HG02943 (cell line): Measurements from ENCODE around the gene C22orf42.
"Not testable (repeated sequence)": the region's sequence is repeated elsewhere in the genome, so short reads cannot be mapped to it uniquely, and the experiment has no call there.

Source experiments
- ATAC-seq: cut with Tn5 transposase; IDR thresholded peaks from one replicate; pipeline ENCODE4 v1.9.1; 2021; ENCODE audit warnings: mild to moderate bottlenecking, low read depth, moderate library complexity; ENCODE audit not compliant: unreplicated experiment

C22orf42 gene

DNA sequence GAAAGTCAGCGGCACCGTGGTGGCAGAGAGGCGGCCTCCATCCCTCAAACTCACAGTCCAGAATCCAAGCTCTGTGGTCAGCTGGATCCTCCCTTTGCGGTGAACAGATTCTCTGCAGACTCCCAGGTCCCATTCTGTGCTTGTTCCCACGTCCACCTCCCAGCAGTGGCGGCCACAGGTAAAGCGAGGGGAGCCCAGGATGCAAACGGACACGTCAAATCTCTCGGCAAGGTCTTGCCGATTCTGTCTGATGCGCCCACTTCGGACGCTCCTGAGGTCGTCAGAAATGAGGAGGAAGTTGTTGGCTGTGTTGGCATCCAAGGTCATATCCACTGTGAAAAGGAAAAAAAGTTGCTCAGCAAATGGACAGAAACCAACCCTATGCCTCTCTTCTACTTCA is 31.9 kb upstream of the C22orf42 start:
- ATAC-seq, result not testable (repeated sequence)

DNA sequence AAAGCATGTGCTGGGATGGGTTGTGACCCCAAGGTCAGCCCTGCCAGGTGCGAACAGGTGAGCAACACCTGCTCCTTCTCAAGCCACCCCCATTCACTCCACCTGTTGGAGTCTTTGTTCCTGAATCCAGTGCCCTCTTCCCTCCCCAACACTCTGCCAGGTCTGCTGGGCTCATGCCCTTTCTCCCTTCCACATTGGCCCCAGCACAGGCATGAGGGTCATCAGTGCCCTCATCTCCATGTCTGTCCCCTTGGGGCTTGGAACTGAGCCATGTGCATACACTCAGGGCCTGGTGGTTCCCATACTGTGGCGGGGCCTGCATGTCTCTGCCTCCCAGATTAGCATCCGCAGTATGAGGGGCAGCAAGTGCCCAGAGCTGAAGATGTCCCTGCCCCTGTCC is 26.7 kb upstream of the C22orf42 start:
- ATAC-seq, result no peak

DNA sequence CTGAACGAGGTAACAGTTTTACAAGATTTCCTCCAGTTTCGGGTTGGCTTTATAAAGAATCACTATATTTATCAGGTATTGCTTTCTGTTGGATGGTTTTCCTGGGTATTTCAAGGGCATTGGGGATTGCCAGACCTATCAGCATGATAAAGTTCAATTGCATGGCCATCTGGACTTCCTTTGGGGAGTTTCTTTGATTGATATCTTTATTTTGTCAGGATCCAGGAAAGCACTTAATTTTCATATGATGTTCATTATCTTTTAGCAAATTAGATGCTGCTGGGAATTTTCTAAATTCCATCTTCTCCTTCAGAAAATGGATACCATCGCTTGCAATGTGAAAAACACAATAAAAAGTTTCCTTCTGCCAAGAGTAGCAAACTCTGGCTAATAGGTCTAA is 24.5 kb upstream of the C22orf42 start:
- ATAC-seq, result no peak

DNA sequence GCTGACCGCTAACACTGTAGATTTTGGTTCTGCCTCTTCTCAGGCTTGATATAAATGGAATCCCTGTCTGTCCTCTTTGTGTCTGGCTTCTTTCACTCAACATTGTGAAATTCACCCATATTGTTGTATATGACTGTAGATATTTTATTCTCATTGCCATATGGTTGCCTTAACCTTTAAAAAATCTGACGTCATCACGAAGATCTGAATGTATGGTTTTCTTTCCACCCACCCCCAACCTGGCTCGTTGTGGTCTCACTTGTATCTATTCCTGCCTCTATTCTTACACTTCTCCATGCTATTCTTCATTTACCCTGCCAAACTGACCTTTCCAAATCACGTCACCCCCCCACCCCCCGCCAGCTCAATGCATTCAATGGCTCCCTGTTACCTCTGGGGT is 21.9 kb upstream of the C22orf42 start:
- no peak for ATAC-seq

DNA sequence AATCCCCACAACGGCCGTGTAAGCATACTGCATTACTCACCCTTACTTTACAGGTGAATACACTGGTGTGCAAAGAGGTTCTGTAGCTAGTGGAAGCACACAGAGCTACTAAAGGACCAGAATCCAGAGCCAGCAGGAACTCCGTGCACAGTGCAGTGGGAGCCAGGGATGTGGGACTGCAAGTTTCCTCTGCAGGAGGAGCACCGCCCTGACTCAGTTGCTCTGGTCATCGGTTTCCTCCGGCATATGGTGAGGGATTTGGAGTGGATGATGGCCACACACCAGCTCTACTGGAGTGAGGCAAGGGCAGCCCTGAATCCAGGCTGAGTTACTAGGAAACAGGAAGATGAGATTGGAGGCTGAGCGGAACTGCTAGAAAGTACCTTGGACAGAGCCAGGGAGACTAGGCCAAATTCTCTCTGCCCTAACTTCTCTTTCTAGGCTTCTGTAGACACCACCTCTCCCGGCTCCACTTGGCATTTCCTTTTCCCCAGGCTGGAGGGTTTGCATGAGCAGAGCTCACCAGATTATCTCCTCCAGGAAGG is 18.2 kb upstream of the C22orf42 start:
- ATAC-seq, result no peak

DNA sequence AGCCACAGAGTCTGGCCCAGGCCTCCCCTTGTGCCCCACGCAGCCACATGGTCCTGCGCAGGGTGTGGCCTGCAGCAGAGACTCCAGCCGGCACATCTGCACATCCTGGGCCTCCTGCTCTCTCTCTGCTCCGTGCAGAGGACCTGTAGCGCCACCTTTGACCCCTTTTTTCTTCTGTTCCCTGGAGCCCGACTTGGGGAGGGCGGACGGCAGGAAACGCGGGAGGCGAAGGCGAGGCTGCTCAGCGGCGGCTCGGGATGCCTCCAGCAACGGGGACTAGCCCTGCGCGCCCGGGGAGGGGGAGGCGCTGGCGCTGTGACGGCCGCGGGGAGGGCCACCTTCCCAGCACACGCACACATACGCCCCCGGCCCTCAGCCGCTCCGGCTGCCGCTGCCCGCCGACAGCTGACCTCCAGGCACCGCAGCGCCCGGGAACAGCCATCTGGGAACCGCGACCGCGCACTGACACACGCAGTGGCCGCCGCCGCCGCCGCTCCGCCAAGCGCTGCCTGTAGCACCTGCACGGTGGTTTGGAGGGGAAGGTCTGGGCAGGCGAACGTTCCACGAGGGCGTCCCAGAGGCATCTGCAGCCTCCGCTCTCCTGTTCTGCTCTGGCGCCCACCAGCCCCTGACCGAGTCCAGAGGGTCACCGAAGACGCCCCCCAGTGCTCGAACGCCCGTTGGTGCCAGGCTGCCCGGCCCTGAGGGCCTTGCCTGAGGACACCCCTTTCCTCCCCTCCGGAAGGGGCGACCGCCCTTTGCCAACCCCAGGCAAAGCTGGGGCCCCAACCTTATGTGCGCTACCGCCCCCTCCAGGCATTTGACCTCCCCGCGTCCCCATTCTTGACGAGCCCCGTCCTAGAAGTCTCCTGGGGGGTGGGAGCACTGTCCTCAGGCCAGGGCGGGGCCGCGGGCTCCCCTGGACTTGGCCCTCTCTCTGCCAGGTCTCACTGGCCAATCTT is 16.9 kb upstream of the C22orf42 start:
- no peak for ATAC-seq

DNA sequence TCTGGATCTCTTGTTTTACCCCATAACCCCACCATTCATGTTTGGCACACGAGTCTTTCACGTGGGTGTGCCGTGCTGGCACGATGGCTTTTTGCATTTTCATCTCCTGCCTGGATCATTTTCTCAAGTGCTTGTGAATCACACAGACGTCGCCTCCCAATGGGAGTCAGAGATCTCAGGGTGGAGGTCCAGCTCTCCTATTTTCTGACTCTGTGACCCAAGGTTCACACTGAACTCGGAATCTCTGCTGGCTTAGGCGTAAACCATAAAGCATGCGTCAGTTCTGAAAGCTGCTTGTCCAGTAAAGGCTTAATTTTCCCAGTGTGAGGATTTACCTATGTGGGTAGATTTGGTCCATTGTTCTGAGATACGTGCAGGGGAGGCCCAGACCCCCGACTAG is 16.0 kb upstream of the C22orf42 start:
- ATAC-seq, result no peak

DNA sequence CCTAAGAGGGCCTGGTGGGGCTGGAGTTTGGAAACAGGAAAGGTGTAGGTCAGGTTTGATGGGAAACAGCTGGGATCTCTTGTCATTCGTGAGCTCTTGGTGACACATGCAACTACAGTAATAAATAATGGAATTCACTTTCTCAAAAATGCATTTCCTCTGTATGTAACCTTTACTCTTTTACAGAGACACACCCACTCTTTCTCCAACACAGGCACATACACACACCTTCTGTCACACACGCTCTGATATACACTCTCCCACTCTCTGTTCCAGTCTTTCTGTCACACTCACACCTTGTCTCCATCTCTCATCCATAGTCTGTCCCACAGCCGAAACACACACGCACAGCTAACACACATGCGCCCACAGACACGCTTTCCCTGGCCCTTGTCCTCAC is 6.6 kb upstream of the C22orf42 start:
- ATAC-seq, result no peak

DNA sequence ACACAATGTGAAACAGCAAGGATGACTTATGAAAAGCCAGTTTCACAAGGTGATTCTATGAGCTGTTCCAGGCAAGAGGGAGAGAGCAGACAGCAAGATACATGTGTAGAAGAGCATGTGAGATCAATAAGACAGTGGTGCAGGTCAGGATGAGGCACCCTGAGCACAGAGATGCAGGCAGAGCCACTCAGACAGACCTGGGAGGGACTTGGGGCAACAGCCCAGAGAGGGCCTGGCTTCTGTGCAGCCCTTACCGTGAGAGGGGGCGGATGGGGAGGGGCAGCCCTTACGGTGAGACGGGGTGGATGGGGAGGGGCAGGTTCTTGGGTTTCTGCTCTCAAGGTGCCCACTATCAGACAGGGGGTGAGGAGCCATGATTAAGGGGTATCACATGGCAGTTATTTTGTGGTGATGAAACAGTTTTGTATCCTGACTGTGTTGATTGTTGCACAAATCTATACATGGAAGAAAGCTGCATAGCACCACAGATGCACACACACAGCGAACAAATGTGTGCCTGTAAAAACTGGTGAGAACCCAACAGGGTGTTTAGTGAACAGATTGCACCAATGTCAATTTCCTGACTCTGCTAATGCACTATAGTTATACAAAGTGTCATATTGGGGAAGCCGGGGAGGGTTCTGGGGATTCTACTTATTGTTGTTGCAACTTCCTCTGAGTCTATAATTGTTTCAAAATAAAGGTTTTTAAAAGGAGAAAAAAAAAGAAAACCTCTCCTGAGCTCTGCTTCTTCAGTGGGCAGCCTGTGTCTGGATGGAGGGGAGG is 5.2 kb upstream of the C22orf42 start:
- ATAC-seq, result no peak

DNA sequence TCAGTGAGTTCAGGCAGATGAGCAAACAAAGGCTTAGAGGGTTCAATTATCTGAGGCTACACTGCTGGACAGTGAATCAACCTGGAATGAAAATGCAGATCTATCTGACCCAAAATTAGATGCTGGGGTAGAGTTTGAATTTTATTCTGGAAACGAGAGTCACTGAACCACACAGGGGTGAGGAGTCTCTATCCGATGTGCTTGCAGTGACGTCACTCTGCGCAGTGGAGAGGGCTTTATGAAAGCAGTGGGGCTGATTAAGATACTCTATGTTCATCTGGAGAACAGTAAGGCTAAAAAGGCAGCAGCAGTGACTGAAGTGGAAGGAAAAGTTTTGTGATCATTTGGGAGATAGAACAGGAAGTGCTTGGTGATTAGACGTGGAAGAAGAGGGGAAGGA is 1.3 kb upstream of the C22orf42 start:
- not testable (repeated sequence) for ATAC-seq

DNA sequence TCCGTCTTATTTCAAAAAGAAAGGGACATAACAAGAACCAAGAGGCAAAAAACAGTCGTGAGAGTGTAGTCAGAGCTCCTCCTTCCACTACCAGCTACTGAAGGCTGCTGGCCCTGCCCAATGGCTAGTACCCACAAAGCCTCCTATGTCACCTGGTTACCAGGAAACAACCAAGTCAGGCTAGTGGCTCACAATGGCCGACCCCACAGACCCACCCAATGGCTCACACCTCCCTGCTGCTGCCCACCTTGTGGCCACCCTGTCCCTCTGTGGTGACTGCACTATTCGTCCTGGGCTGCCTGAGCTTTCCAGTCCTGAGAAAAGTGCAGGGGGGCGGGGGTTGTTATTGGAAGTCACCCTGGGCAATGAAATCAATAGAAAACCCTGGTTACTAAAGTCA is 1.5 kb downstream of the C22orf42 start:
- not testable (repeated sequence) for ATAC-seq

DNA sequence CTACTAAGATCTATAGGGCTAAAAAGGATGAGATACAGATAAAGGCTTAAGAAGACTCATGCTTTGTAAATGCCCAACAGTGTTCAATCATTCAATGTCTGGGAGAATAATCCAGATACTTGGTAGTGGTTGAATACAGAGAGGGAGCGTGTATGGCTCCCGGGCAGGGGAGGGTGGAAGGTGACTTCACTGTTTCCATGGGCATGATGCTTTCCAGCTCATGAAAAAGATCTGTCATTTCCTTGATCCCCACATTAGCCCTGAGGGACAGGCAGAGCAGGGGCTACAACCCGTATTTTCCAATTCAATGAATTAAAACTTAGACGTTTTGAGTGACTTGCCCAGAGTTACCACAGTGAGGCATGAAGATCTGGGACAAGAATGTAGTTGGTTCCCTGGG is 4.4 kb downstream of the C22orf42 start:
- not testable (repeated sequence) for ATAC-seq

DNA sequence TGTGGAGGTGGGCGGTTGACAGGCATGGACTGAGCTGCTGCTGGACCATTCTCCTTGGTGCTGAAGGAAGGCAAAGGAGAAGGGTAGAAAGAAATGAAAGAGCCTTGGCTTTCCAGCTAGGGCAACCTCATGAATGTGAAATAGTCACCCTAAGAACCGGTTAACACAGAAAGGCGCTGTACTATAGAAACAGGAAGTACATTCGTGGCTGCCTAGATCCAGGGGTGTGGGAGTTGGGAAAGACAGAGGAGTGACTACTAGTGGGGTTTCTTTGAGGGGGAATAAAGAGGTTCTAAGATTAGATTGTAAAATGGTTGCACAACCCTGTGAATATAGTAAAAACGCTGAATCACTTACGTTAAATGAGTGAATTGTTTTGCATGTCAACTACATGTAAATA is 7.5 kb downstream of the C22orf42 start:
- ATAC-seq, result not testable (repeated sequence)

DNA sequence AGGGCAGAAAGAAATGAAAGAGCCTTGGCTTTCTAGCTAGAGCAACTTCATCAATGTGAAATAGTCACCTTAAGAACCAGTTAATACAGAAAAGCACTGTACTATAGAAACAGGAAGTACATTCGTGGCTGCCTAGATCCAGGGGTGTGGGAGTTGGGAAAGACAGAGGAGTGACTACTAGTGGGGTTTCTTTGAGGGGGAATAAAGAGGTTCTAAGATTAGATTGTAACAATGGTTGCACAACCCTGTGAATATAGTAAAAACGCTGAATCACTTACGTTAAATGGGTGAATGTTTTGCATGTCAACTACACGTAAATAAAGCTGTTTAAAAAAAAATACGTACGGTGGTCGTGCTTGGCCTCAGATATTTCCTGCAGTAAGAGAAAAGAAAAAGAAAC is 8.5 kb downstream of the C22orf42 start:
- ATAC-seq, result not testable (repeated sequence)

DNA sequence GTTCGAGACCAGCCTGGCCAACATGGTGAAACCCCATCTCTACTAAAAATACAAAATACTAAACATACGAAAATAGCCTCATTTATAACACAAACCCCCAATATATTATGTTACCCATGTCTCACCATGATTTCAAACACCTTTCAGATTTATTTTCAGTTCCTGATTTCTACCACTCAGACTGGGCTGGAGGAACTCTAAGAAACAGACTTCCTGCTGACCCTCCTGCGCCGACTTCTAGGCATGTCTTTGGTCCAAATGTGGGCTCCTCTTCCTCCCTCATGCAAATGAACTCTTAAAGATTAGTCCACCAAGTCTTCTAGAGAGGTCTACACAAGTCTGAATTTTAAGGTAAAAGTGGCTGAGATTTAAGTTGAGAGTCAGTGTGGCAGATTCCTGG is 10.7 kb downstream of the C22orf42 start:
- not testable (repeated sequence) for ATAC-seq

DNA sequence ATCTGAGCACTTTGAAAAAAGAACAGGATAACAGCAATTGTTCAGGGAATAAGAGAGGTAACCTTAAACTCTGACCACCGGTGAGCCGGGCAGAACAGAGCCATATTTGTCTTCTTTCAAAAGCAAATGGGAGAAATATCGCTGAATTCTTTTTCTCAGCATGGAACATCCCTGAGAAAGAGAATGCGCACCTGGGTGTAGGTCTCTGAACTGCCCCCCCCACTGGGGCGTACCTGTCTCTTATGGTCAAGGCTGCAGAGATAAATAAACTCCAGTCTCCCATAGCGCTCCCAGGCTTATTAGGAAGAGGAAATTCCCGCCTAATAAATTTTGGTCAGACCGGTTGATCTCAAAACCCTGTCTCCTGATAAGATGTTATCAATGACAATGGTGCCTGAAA is 12.0 kb downstream of the C22orf42 start:
- not testable (repeated sequence) for ATAC-seq

DNA sequence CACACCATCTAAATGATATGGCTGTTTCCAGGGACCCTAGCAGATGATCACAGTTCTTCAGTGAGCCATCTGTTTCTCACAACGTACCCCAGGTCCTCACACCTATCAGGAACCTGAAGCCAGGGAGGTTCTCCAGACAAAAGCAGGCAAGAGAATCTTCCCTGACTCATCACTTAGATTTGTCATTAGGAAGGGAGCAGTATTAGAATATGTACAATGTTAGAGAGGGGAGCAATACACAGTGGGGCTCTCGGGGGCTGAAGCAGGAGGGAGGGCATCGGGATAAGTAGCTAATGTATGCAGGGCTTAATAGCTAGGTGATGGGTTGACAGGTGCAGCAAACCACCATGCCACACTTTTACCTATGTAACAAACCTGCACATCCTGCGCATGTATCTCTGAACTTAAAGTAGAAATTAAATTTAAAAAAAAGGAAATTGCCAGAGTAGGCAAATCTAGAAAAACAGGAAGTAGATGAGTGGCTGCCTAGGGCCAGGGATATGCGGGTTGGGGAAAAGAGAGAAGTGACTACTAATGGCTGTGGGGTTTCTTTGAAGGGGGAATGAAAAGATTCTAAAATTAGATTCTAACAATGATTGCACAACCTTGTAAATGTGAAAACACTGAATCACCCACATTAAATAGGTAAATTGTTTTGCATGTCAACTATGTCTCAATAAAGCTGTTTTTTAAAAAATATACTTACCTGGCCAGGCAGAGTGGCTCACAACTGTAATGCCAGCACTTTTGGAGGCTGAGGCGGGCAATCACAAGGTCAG is 14.4 kb downstream of the C22orf42 start:
- ATAC-seq, result no peak

DNA sequence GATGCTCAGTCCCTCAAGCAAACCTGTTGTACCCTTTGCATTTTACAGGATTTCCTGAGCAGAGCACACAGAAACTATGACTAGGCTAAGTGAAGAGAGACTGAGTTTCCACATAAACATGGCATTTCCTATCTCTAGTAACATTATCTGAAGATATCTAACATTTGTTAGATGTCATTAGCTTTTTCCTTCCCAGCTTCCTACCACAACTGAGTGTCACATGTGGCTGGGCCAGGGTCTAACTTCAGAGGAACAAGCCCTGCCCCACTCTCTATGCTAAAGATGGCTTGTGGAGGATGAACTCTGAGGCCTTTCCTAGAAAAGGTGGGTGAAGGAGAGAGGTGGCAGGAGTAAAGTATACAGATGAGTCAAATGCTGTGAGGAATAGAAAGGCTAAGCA is 16.5 kb downstream of the C22orf42 start:
- ATAC-seq, result no peak

DNA sequence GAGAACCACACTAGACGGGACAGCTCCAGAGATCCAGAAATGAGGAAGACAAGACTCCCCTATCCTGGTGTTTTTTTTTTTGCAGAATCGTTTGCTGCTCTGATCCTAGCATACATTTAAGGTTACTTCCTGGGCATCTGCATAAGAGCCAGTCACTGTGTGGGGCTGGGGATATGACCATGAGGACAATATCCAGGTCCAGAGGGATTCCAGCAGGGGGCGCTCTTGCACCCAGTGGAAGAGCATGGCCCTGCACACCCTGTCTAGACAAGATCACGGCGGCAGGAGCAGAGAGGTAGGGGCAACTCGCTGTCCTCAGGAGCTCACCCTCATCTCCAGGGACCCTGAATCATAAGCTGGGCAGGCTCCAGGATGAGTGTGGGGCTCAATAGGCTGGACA is 18.4 kb downstream of the C22orf42 start:
- not testable (repeated sequence) for ATAC-seq

DNA sequence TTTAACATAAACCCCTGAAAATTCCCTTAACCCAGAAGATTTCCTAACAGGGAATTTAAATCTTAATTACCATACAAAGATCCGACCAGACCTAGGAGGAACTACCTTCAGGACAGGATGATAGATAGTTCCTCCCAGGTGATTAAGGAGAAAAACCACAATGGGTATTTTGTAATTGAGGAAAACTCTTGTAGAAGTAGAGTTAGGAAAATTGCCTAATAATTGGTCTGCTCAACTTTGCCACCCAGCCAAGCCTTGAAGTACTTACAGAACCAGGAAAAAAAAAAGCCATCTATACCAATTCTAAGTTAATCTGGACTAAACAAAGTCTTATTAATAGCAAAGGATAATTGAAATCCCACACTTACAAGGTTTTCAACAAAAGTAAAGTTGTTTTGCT is 20.5 kb downstream of the C22orf42 start:
- ATAC-seq, result not testable (repeated sequence)
